Fibroblast of upper back skin (primary cell): ENCODE results near the gene MS4A14.
"Not testable (repeated sequence)": the region's sequence is repeated elsewhere in the genome, so short reads cannot be mapped to it uniquely, and the experiment has no call there.

Experiments used
- DNase-seq: peaks from one replicate; pipeline ENCODE4 v3.0.0-alpha.2; 2013

The MS4A14 gene

GRCh38 chr11:60389279-60389910, 6.9 kb upstream of the MS4A14 start:
- DNase-seq: no peak

- no peak for DNase-seq
These were observed 5.8 kb upstream of the MS4A14 start for GRCh38 chr11:60390419-60390818.

GRCh38 chr11:60392361-60392760, 3.9 kb upstream of the MS4A14 start:
- no peak for DNase-seq

GRCh38 chr11:60393016-60393415, 3.2 kb upstream of the MS4A14 start:
- DNase-seq: no peak

- no peak for DNase-seq
These were observed 1.4 kb upstream of the MS4A14 start for GRCh38 chr11:60394666-60395380.

GRCh38 chr11:60396799-60397198, 540 bp downstream of the MS4A14 start:
- no peak for DNase-seq

GRCh38 chr11:60420015-60420414, 23.8 kb downstream of the MS4A14 start:
- no peak for DNase-seq

- no peak for DNase-seq
These were observed 26.4 kb downstream of the MS4A14 start for GRCh38 chr11:60422609-60423008.

- DNase-seq: no peak
These were observed 32.3 kb downstream of the MS4A14 start for GRCh38 chr11:60428517-60428916.

- no peak for DNase-seq
These were observed 33.0 kb downstream of the MS4A14 start, which contains the start of gene MS4A5 for GRCh38 chr11:60429272-60429671. MS4A5 (plus strand) TSS chr11:60429572; CDS start chr11:60429675, 103 bp downstream.

GRCh38 chr11:60431251-60431650, 35.0 kb downstream of the MS4A14 start:
- no peak for DNase-seq

GRCh38 chr11:60433401-60433800, 37.1 kb downstream of the MS4A14 start:
- DNase-seq: no peak

- DNase-seq: no peak
These were observed 50.8 kb downstream of the MS4A14 start for GRCh38 chr11:60447070-60447469.

- no peak for DNase-seq
These were observed 51.6 kb downstream of the MS4A14 start for GRCh38 chr11:60447846-60448245.

- not testable (repeated sequence) for DNase-seq
These were observed 54.9 kb downstream of the MS4A14 start for GRCh38 chr11:60451185-60451584.

- DNase-seq: no peak
These were observed 58.0 kb downstream of the MS4A14 start for GRCh38 chr11:60454212-60454611.

GRCh38 chr11:60455531-60456042, 59.3 kb downstream of the MS4A14 start, which contains the start of gene MS4A1:
MS4A1 (plus strand) TSS chr11:60455847; CDS start chr11:60462375, 6,528 bp downstream.
- DNase-seq: no peak

- no peak for DNase-seq
These were observed 61.3 kb downstream of the MS4A14 start for GRCh38 chr11:60457576-60457975.

GRCh38 chr11:60459345-60459744, 63.1 kb downstream of the MS4A14 start:
- DNase-seq: no peak
